Middle frontal gyrus (tissue), 1 donor: ENCODE measurements around the gene SPNS1.

Experiments used
- DNase-seq: peaks from one replicate; pipeline ENCODE4 v3.0.0-alpha.2; 2015; ENCODE audit warnings: low spot score; ENCODE audit errors: extremely low spot score

The SPNS1 gene

GRCh38 chr16:29025218-29025617, 50.6 kb downstream of the SPNS1 start:
- no peak for DNase-seq

- DNase-seq, result no peak
Observed at GRCh38 chr16:29025735-29026134, 51.2 kb downstream of the SPNS1 start.

DNA sequence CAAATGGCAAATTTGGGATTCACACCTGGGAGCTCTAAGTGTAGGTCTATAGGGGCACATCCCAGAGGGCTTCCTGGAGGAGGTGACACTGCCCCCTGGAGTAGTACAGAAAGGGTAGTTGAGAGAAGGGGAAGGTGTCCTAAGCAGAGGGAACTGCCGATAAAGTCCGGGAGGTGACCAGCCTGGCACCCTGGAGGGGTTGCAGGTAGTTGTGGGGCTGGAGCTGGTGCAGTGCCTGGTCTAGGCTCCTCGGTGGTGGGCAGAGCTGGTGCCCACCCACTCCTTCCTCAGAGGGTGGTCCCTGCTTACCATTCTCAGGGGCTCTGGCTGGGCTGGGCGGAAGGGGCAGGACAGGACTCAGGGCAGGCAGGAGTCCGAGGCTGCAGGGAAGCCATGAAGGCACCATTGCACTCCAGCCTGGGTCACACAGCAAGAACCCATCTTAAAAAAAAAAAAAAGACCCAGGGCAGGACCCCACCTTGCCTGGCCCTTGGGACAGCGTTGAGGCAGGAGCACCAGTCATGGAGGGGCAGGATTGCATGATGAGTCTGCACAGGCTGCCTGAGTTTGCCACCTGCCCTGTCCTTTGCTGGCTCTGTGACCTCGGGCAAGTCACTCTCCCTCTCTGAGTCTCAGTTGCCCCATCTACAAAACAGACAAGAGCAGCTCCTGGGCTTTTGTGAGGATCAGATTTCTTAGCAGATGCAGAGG, 54.0 kb downstream of the SPNS1 start:
- no peak for DNase-seq

DNA sequence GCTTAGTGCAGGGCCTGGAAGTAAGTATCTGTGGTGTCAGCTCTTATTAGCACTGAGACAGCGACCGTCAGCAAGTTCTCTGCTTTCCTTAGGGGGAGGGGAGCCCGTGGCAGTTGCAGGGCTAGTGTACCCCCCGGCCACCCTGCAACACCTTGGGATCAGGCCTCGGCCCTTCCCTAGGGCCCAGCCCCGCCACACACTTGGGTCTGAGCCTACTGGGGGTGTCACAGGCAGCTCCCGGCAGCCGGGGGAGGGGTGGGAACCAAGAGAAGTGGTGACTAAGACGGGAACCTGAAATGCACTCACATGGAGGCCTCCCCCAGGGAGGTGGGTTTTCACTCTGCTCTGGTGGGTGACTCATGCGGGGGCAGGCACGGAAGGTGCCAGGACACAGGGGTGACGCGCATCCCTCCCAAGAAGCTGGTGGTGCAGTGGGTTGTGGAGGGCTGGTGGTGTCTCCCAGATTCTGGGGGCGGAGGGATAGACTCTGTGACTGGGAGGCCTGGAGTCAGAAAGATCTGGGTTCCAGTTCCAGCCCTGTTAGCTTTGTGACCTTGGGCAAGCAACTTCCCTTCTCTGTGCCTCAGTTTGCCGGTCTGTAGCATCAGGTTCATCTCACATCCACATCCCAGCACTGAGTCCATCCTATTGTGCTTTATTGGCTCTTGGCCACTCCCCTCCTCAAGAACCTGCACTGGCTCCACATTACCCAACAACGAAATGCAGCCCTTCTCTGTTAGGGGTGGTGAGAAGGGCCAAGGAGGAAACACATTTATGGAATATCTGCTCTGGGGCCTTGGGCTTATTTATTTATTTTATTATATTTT, 54.8 kb downstream of the SPNS1 start:
- DNase-seq, result no peak

DNA sequence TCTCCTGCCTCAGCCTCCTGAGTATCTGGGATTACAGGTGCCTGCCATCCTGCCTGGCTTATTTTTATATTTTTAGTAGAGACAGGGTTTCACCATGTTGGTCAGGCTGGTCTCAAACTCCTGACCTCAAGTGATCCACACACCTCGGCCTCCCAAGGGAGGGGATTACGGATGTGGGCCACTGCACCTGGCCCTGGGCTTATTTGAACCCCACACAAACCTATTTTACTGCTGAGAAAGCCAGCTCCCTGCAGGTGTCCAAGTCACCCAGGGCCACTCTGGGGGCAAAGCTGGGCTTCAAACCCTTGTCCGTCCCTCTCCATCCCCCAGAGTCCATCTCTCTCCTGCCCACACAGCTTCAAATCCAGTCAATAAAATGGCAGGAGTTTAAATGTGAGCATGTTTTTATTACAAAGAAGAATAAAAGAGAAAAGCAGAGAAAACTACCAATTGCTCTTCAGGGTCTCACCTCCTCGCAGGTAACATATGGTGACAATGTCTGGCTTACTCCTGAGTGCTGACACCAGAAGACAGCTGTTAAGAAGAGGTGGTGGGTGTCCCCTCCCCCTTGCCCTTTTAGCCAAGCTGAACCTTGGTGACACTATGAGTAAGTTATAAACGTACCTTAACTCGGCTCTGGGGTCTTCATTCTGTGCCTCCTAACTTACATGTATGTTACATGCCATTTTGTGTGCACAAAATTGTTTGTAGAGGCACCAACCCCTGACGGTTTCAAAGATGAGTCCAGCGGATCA, 55.7 kb downstream of the SPNS1 start:
- DNase-seq, result no peak
